Neutrophil (primary cell): ENCODE measurements around the gene EPN3.

Experiments used
- H3K27ac ChIP-seq: fragments of 200-600 bp; sonication (generic); 2 replicates; pipeline ENCODE4 v1.5.1; 2016; ENCODE audit warnings: mild to moderate bottlenecking, moderate library complexity
- H3K27me3 ChIP-seq: fragments of 200-600 bp; sonication (generic); 2 replicates; pipeline ENCODE4 v1.6.0; 2016; ENCODE audit warnings: mild to moderate bottlenecking
- H3K36me3 ChIP-seq: fragments of 200-600 bp; sonication (generic); 2 replicates; pipeline ENCODE4 v1.5.1; 2017
- H3K4me1 ChIP-seq, 2 experiments: fragments of 200-600 bp in 1 of 2; sonication (generic) in 1 of 2; 1 replicate in 1 of 2; 2 replicates in 1 of 2; pipeline versions ENCODE4 v1.5.1 to v1.6.1; 2013 to 2016; ENCODE audit warnings: low read depth in 1 of 2, low read length in 1 of 2, mild to moderate bottlenecking in 1 of 2, moderate library complexity in 1 of 2; ENCODE audit not compliant: control insufficient read depth in 1 of 2, insufficient read depth in 1 of 2
- H3K4me3 ChIP-seq, 2 experiments: fragments of 200-600 bp in 1 of 2; sonication (generic) in 1 of 2; 1 replicate in 1 of 2; 2 replicates in 1 of 2; pipeline ENCODE4 v1.5.1; 2013 to 2016; ENCODE audit warnings: low read depth in 1 of 2, low read length in 1 of 2, mild to moderate bottlenecking in 1 of 2, moderate library complexity in 1 of 2
- H3K9me3 ChIP-seq: fragments of 200-600 bp; sonication (generic); 2 replicates; pipeline ENCODE4 v1.5.1; 2016
- TF ChIP-seq, protein P1 (sequence below): fragments of 200-600 bp; sonication (generic); IDR thresholded peaks from 2 replicates; pipeline ENCODE4 v1.5.1; 2016; ENCODE audit warnings: antibody characterized with exemption

The EPN3 gene

DNA sequence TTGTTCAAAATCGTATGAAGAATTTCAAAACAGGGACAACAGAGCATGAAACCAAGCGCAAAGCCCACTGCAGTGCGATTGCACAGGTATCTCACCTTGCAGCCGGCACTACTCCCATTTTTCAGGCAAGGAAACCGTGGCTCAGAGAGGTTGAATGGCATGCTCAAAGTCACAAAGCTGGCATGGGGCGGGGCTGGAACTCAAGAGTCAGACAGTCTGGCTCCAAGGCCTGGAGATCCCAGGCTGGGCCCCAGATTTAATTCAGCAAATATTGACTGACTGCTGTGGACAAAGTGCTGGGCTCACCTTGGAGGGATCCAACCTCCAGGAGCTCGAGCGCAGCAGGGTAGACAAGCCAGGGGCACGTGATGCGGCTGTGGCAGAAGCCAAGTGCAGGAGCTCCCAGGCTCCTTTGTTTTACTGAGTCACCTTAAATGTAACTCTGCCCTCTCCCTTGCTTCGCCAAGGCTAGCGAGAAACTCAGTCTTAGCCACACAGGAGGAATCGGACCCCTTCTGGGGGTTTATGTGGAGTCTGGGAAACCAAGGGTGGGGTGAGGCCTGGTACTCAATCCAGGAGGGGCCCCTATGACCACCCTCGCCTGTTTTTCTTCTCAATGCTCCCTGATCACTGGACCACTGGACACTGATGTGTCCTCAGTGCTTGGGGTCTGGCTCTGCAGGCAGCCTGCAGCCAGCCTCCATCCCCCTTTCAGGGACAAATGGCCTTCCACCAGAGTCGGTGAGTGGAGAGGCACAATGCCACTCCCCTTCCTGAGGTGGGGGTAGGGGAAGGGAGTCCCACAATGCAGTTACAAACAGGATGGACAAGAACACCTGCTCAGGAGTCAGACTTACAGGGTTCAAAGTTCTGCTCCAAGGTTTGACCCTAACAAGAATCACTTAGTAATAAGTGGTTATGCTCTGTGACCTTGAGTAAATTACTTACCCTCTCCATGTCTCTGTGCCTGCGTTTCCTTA, 10.6 kb downstream of the EPN3 start:
- H3K27ac ChIP-seq = no peak overlapping the region
- H3K27me3 ChIP-seq = peaks cover 39% of the 10 kb centered on the region
- peak overlapping the region in 1 of 2 experiments; percentile 87 for H3K4me3 ChIP-seq
- peaks cover 19 to 22% of the 10 kb centered on the region in 2 experiments for H3K4me1 ChIP-seq
- no peaks in the 10 kb centered on the region for H3K9me3 ChIP-seq
- TF ChIP-seq, protein P1, sequence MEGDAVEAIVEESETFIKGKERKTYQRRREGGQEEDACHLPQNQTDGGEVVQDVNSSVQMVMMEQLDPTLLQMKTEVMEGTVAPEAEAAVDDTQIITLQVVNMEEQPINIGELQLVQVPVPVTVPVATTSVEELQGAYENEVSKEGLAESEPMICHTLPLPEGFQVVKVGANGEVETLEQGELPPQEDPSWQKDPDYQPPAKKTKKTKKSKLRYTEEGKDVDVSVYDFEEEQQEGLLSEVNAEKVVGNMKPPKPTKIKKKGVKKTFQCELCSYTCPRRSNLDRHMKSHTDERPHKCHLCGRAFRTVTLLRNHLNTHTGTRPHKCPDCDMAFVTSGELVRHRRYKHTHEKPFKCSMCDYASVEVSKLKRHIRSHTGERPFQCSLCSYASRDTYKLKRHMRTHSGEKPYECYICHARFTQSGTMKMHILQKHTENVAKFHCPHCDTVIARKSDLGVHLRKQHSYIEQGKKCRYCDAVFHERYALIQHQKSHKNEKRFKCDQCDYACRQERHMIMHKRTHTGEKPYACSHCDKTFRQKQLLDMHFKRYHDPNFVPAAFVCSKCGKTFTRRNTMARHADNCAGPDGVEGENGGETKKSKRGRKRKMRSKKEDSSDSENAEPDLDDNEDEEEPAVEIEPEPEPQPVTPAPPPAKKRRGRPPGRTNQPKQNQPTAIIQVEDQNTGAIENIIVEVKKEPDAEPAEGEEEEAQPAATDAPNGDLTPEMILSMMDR = no peak
- H3K36me3 ChIP-seq = no peaks in the 10 kb centered on the region

DNA sequence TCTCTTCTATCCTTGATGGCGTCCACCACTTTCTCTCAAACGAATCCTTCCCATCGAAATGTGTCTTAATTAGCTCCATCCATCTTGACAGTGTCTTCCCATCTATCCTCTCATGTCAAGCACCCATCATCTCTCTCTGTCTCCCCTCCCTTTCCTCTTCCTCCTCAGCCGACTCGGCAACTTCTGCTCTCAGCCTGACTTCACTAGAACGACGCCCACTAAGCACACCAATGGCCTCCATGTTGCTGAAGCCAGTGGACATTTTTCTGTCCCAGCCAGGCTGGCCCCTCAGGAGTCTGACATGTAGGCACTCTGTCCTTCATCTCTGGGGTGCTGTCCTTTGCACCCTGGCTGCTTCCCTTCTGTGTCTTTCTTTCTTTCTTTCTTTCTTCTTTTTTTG, 12.0 kb downstream of the EPN3 start:
- peaks cover 19 to 22% of the 10 kb centered on the region in 2 experiments for H3K4me1 ChIP-seq
- H3K27me3 ChIP-seq = peaks cover 39% of the 10 kb centered on the region
- TF ChIP-seq, protein P1 = no peak
- no peak overlapping the region for H3K4me3 ChIP-seq
- no peaks in the 10 kb centered on the region for H3K9me3 ChIP-seq
- H3K27ac ChIP-seq = no peak overlapping the region
- H3K36me3 ChIP-seq = no peaks in the 10 kb centered on the region

DNA sequence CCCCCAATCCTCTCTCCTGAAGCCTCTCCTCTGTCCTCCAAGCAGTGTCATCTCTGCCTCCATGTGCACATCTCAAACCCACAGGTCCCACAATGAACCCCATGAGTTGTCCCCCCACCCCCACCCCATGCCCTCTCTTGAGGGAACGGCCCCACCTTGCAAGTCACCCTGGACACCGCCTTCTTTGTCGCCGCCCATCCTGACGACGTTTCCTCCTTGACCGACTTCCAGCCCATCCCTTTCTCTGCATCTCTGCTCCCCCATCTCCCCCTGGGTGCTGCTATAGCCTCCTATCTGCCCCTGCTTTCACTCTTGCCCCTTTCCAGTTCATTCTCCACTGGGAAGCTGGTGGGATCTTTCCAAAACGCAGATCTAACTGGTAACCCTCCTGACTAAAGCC, 12.8 kb downstream of the EPN3 start:
- Histone ChIP-seq H3K36me3 (no peaks in the 10 kb centered on the region), H3K9me3 (no peaks in the 10 kb centered on the region), H3K27ac (no peak overlapping the region), H3K4me3 (no peak overlapping the region), H3K27me3 (peaks cover 39% of the 10 kb centered on the region), H3K4me1 (peaks cover 19 to 22% of the 10 kb centered on the region in 2 experiments)
- TF ChIP-seq, protein P1 = no peak

DNA sequence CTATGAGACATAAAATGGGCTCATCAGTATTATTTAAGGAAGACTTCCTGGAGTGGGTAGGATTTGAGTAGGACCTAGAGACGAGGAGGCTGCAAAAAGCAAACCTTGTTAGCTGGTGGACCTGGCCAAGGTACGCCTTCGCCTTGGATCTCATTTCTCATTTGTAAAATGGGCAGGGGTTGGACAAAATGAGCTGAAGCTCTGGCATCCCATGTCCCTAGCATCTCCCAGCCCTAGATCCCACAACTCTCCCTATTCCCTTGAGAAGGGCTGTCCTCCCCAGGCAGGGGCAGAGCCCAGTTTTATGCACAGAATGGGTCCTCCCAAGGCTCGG, 14.1 kb downstream of the EPN3 start:
- no peaks in the 10 kb centered on the region for H3K9me3 ChIP-seq
- H3K4me3 ChIP-seq = peak overlapping the region; percentile 53
- TF ChIP-seq, protein P1 = no peak
- peaks cover 18 to 19% of the 10 kb centered on the region in 2 experiments for H3K4me1 ChIP-seq
- peak overlapping the region; percentile 27 for H3K27ac ChIP-seq
- H3K36me3 ChIP-seq = no peaks in the 10 kb centered on the region
- H3K27me3 ChIP-seq = peaks cover 32% of the 10 kb centered on the region

DNA sequence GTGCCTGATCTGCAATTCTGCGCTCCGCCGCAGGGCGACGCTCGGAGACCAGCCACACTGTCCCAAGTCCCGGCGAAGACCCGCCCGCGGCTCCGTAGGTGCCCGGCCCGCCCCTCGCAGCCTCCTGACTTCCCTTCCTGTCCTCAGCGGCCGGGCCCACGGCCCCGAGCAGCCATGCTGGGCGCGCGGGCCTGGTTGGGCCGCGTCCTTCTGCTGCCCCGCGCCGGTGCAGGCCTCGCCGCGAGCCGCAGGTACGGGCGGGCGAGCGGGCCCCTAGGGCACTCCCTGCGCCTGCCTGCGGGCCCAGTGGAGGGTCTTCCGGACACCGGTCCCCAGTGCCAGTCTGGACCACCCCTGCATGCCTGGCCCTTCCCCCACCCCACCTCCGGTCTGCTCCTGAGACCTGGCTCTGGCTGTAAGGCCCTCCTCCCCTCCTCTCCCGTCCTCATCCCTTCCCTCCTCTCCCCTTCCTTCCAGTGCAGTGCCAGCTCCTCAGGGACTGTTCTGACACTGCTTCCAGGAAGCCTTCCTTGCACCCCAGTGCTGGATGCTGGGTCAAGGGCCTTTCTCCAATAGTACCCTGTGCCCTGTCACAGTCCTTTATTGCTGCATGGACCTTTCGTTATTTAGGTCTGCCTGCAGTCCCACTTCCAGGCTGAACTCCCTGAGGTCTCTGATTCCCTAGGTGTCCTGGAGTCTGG, 14.7 kb downstream of the EPN3 start, which contains the start of gene SPATA20:
Gene SPATA20 (plus strand): TSS at position 140 of the 701 bp plus-strand sequence. CDS start 35 bp downstream, at position 175.
- Histone ChIP-seq H3K9me3 (no peaks in the 10 kb centered on the region), H3K27ac (peak within 1 kb of the TSS; percentile 27), H3K4me1 (peaks cover 16 to 19% of the 10 kb centered on the region in 2 experiments), H3K36me3 (no peaks in the 10 kb centered on the region), H3K4me3 (peak within 1 kb of the TSS; percentile 53), H3K27me3 (peaks cover 32% of the 10 kb centered on the region)
- TF ChIP-seq, protein P1 = peak; percentile 84
